K562 (cell line): ENCODE results near the gene CTU1. TPM values are rescaled to one million over a fixed set of nuclear protein-coding genes. Genes with fewer than 3 reads are reported as not detected.

Experiments
- CEBPG ChIP-seq, 3 experiments: fragments of 200-800 bp in 1 of 3; sonication (Bioruptor generic) in 1 of 3; sonication (generic) in 1 of 3; formaldehyde crosslinking in 1 of 3; IDR thresholded peaks in 2 of 3; conservative IDR thresholded peaks in 1 of 3; 2 replicates each; pipeline versions ENCODE4 v1.6.1 to v1.8.0; 2016 to 2022; ENCODE audit warnings: missing compliant biosample characterization in 2 of 3, missing genetic modification characterization in 2 of 3, mild to moderate bottlenecking in 1 of 3, missing genetic modification reagents in 1 of 3
- CHD7 ChIP-seq: fragments of 200-600 bp; sonication (generic); IDR thresholded peaks from one replicate; pipeline ENCODE4 v1.6.1; 2012; ENCODE audit warnings: mild to moderate bottlenecking, low read depth, low read length, inconsistent platforms
- GTF2E2 ChIP-seq: fragments of 200-800 bp; sonication (Bioruptor generic); IDR thresholded peaks from 2 replicates; pipeline ENCODE4 v1.6.1; 2016; ENCODE audit warnings: missing genetic modification characterization, missing compliant biosample characterization
- MEF2D ChIP-seq: conservative IDR thresholded peaks from 2 replicates; pipeline ENCODE4 v1.6.1; 2016; ENCODE audit warnings: low read depth, missing genetic modification characterization, missing compliant biosample characterization
- PHF21A ChIP-seq: fragments of 450-650 bp; IDR thresholded peaks from 2 replicates; pipeline ENCODE4 v1.6.1; 2017; ENCODE audit warnings: low read depth, borderline replicate concordance
- ZNF551 ChIP-seq: fragments of 250-450 bp; sonication (Bioruptor Pico); IDR thresholded peaks from 2 replicates; pipeline ENCODE4 v1.5.0; 2021; ENCODE audit warnings: mild to moderate bottlenecking, moderate library complexity
- ZNF766 ChIP-seq: fragments of 200-800 bp; sonication (Bioruptor generic); conservative IDR thresholded peaks from 2 replicates; pipeline ENCODE4 v1.6.1; 2016; ENCODE audit warnings: missing genetic modification characterization, missing compliant biosample characterization
- polyA plus RNA-seq, 8 experiments: library from polyadenylated mRNA; depleted of rRNA in 4 of 8; stranded (reverse) in 5 of 8; unstranded in 3 of 8; fragments of >200 nt; fragmentation: Nextera tagmentation in 2 of 8; fragmentation: Illumina TruSeq in 1 of 8; extraction: Ambion mirVana in 2 of 8; extraction: Trizol in 1 of 8; gene quantifications; 2 replicates each; pipeline versions ENCODE4 v1.2.1 to v1.2.3, GENCODE V29; 2011 to 2014; ENCODE audit warnings: inconsistent platforms in 1 of 8, missing spikeins in 1 of 8
- total RNA-seq, 7 experiments: library from RNA; depleted of rRNA in 6 of 7; stranded (reverse); fragments of >200 nt in 6 of 7; fragmentation: Illumina TruSeq in 2 of 7; extraction: Trizol in 2 of 7; gene quantifications; 2 replicates each; pipeline versions ENCODE4 v1.2.1 to v1.2.3, GENCODE V29; 2011 to 2021; ENCODE audit warnings: low replicate concordance in 1 of 7
- TF ChIP-seq, protein P1 (sequence below): sonication (generic); IDR thresholded peaks from 2 replicates; pipeline ENCODE4 v1.6.1; 2016
- TF ChIP-seq, protein P2 (sequence below): fragments of 450-650 bp; formaldehyde crosslinking; IDR thresholded peaks from 2 replicates; pipeline ENCODE4 v1.4.0; 2020; ENCODE audit warnings: mild to moderate bottlenecking, moderate library complexity
- TF ChIP-seq, protein P3 (sequence below): fragments of 450-650 bp; IDR thresholded peaks from 2 replicates; pipeline ENCODE4 v1.6.1; 2016

The CTU1 gene
- total and polyA plus RNA-seq, 9 of the 15 experiments (the other 6 are each of a cell fraction or from before 2014, with no cell fraction given), result 0.03 to 18.4 (median 2.3) TPM; not detected in 1

DNA sequence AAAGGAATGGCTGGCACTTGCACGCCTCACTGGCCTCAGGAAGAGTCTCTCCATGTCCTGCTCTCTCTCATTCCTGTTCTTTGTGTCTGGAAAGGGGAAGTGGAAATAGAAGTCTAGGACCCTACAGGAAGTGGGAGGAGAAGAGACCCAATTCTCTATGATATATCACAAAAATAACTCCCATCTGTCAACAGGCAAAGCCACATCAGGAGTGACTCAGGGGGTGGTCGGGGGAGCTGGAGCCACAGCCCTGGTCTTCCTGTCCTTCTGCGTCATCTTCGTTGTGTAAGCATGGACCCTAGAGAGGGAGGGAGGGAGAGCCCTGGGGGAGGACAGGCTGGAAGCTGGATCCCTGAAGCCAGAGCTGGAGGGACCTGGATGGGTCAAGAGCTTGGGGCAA, 19.5 kb upstream of the CTU1 start (continued):
- TF ChIP-seq, protein P1, sequence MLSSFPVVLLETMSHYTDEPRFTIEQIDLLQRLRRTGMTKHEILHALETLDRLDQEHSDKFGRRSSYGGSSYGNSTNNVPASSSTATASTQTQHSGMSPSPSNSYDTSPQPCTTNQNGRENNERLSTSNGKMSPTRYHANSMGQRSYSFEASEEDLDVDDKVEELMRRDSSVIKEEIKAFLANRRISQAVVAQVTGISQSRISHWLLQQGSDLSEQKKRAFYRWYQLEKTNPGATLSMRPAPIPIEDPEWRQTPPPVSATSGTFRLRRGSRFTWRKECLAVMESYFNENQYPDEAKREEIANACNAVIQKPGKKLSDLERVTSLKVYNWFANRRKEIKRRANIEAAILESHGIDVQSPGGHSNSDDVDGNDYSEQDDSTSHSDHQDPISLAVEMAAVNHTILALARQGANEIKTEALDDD, result no peak
- no peak for TF ChIP-seq CHD7
- no peak for TF ChIP-seq PHF21A
- TF ChIP-seq, protein P2, sequence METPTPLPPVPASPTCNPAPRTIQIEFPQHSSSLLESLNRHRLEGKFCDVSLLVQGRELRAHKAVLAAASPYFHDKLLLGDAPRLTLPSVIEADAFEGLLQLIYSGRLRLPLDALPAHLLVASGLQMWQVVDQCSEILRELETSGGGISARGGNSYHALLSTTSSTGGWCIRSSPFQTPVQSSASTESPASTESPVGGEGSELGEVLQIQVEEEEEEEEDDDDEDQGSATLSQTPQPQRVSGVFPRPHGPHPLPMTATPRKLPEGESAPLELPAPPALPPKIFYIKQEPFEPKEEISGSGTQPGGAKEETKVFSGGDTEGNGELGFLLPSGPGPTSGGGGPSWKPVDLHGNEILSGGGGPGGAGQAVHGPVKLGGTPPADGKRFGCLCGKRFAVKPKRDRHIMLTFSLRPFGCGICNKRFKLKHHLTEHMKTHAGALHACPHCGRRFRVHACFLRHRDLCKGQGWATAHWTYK, result no peak
- TF ChIP-seq, protein P3, sequence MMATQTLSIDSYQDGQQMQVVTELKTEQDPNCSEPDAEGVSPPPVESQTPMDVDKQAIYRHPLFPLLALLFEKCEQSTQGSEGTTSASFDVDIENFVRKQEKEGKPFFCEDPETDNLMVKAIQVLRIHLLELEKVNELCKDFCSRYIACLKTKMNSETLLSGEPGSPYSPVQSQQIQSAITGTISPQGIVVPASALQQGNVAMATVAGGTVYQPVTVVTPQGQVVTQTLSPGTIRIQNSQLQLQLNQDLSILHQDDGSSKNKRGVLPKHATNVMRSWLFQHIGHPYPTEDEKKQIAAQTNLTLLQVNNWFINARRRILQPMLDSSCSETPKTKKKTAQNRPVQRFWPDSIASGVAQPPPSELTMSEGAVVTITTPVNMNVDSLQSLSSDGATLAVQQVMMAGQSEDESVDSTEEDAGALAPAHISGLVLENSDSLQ, result peak; percentile 46; the same call in 1 of the 2 replicates
- peak; percentile 80 for TF ChIP-seq MEF2D
- no peak for TF ChIP-seq CEBPG (CRISPR knock-in tag; IDR thresholded peaks at IDR 0.05)
- TF ChIP-seq CEBPG (tag; conservative IDR thresholded peaks at IDR 0.05 in 1 of 2, IDR thresholded peaks at IDR 0.05 in 1 of 2), result peak in 1 of 2 experiments; percentile 49; a peak in 2 of 4 replicates
- TF ChIP-seq ZNF551 (CRISPR knock-in tag), result no peak
- TF ChIP-seq GTF2E2, result 0 out of 2 replicates have a peak, but pooled peaks have one; percentile 38
- no peak for TF ChIP-seq ZNF766
